GM23338 (cell line): ENCODE data around the gene HLA-DOB.

Experiments used
- TF ChIP-seq, protein P1 (sequence below): IDR thresholded peaks from one replicate; pipeline ENCODE4 v1.6.1; 2018; ENCODE audit warnings: antibody characterized with exemption; ENCODE audit not compliant: unreplicated experiment
- TF ChIP-seq, protein P2 (sequence below), 2 experiments: fragments of 200-600 bp in 1 of 2; sonication (generic) in 1 of 2; conservative IDR thresholded peaks; 2 replicates each; pipeline versions ENCODE4 v1.5.1 to v1.6.1; 2016 to 2017; ENCODE audit warnings: antibody characterized with exemption in 2 of 2, low read depth in 2 of 2, mild to moderate bottlenecking in 2 of 2, moderate library complexity in 1 of 2

DNA sequence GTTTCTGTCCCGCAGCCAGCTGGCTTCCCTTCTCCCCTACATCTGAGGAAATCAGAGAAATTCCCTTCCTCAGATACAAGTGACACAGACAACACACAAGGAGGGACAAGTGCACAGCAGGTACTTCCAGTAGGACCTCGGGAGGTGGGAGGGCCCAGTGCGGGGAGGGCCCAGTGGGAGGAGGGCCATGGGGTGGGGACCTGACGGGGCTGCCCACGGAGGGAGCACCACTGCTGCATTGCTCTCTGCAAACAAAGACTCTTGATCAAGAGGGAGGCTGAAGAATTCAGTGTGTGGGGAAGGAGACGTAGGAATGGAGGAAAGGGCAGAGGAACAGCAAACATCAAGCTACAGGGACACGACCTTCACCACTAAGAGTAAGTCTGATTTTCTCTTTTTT is 12.7 kb upstream of the HLA-DOB start:
- TF ChIP-seq, protein P1, sequence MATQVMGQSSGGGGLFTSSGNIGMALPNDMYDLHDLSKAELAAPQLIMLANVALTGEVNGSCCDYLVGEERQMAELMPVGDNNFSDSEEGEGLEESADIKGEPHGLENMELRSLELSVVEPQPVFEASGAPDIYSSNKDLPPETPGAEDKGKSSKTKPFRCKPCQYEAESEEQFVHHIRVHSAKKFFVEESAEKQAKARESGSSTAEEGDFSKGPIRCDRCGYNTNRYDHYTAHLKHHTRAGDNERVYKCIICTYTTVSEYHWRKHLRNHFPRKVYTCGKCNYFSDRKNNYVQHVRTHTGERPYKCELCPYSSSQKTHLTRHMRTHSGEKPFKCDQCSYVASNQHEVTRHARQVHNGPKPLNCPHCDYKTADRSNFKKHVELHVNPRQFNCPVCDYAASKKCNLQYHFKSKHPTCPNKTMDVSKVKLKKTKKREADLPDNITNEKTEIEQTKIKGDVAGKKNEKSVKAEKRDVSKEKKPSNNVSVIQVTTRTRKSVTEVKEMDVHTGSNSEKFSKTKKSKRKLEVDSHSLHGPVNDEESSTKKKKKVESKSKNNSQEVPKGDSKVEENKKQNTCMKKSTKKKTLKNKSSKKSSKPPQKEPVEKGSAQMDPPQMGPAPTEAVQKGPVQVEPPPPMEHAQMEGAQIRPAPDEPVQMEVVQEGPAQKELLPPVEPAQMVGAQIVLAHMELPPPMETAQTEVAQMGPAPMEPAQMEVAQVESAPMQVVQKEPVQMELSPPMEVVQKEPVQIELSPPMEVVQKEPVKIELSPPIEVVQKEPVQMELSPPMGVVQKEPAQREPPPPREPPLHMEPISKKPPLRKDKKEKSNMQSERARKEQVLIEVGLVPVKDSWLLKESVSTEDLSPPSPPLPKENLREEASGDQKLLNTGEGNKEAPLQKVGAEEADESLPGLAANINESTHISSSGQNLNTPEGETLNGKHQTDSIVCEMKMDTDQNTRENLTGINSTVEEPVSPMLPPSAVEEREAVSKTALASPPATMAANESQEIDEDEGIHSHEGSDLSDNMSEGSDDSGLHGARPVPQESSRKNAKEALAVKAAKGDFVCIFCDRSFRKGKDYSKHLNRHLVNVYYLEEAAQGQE = no peak
- TF ChIP-seq, protein P2, sequence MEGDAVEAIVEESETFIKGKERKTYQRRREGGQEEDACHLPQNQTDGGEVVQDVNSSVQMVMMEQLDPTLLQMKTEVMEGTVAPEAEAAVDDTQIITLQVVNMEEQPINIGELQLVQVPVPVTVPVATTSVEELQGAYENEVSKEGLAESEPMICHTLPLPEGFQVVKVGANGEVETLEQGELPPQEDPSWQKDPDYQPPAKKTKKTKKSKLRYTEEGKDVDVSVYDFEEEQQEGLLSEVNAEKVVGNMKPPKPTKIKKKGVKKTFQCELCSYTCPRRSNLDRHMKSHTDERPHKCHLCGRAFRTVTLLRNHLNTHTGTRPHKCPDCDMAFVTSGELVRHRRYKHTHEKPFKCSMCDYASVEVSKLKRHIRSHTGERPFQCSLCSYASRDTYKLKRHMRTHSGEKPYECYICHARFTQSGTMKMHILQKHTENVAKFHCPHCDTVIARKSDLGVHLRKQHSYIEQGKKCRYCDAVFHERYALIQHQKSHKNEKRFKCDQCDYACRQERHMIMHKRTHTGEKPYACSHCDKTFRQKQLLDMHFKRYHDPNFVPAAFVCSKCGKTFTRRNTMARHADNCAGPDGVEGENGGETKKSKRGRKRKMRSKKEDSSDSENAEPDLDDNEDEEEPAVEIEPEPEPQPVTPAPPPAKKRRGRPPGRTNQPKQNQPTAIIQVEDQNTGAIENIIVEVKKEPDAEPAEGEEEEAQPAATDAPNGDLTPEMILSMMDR (conservative IDR thresholded peaks at IDR 0.05; ENCODE audit: low read depth in 2 of 2) = no peak
